Renal cortical epithelial cell (primary cell): Measurements from ENCODE around the gene KCNJ1. TPM values are rescaled to one million over a fixed set of nuclear protein-coding genes. Genes with fewer than 3 reads are reported as not detected.

ENCODE experiments used
- DNase-seq: peaks from one replicate; pipeline ENCODE4 v3.0.0-alpha.2; 2011; ENCODE audit warnings: low read depth
- total RNA-seq: library from RNA; depleted of rRNA; stranded (reverse); fragments of >200 nt; gene quantifications from 2 replicates; pipeline ENCODE4 v1.2.3, GENCODE V29; 2014

The KCNJ1 gene
- total RNA-seq, 1 donor from 2014 or later: 33.8 TPM

DNA sequence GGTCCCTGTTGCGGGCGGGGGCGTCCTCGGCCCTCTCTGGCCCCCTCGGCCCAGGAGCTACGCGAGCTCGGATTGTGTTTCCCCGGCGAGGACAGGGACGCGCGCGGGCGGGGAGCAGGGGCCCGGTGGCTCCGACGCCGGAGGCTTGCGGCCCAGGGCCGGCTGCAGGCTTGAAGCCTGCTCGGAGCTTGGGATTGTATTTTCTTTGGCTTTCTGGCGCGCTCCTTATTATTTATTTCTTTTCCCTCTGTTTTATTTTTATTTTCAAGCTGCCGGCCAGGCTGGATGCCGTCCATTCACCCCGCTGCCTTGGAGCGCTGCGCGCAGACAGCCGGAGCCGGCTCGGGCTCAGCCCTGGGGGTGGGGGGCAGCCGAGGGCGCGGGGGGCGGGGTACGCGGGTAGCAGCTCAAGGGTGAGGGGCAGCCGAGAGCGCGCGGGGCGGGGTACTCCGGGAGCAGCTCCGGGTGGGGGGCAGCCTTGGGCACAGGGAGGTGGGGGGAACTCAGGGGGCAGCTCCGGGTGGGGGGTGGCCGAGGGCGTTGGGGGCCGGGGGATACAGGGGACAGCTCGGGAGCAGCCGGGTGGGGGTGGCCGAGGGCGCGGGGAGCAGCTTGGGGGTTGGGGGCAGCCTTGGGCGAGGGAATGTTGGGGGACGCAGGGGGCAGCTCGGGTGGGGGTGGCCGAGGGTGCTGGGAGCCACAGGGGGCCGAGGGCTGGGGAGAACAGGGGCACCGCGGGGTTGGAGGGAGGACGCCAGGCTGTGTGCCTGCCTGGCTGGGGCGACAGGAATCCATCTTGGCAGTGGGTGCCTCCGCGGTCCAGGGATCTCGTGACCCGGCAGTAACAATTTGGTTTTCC, 42.7 kb downstream of the KCNJ1 start:
- DNase-seq: no peak

DNA sequence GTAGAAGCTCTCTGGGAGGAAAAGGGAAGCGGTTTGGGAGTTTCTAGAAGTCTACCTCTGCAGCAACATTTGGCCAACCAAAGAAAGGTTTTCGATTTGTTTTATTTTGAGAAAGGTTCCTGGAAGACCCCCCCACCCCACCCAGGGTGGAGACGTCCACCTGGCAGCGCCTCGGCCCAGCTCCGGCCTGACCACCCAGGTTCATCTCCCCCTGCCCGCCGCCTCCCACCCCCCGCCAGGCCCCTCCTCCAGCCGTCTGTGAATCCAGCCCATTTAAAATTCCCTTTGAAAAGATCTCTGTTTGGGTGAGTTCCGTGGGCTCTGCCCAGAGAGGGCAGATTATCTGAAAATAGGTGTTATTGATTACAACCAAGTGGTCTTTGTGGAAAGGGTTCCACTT, 43.3 kb downstream of the KCNJ1 start:
- no peak for DNase-seq

DNA sequence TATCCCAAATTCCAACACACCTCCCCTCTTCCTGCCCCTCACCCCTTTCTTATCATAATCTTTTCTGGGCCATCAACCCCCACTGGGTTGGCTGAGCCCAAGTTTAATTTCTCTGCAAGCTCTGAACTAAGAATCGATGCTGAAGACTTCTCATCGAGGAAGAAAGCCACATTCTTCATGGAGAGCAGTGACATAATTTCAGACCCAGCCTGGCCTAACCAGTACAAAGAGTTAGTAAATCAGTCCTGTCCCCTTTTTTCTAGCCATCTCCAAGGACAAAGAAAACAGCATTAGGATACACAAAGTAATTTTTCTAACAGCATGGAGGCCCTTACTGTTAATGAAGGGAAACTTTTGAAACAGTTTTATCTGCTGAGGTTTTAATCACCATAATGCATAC, 45.0 kb downstream of the KCNJ1 start:
- no peak for DNase-seq

GRCh38 chr11:128821556-128821955, 45.5 kb downstream of the KCNJ1 start:
- no peak for DNase-seq

- DNase-seq: no peak
Observed at GRCh38 chr11:128819198-128819597, 47.9 kb downstream of the KCNJ1 start.

- peak; percentile 33 for DNase-seq
Observed at GRCh38 chr11:128814856-128815705, 52.0 kb downstream of the KCNJ1 start.

- no peak for DNase-seq
Observed at GRCh38 chr11:128813729-128814128, 53.4 kb downstream of the KCNJ1 start.

GRCh38 chr11:128810784-128811514, 56.1 kb downstream of the KCNJ1 start:
- DNase-seq: no peak

- no peak for DNase-seq
Observed at GRCh38 chr11:128809128-128809527, 58.0 kb downstream of the KCNJ1 start.

DNA sequence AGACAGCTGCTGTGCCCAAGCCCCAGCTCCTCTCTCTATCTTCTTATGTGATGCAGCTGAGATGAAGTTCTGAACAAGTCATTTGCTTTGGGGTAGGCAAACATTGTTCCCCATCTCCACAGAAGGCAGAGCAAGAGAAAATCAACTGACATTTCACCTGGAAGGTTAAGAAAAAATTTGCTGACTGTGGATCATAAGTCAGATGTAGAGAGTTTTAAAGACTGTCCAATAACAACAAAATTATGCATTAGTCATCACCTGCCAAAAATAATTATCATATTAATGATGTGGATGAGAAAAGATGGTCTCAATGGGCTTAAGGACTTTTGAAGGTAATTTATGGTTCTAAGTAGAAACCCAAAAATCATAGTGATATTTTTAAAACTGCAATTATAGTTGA, 59.2 kb downstream of the KCNJ1 start:
- DNase-seq: no peak

- DNase-seq: no peak
Observed at GRCh38 chr11:128806506-128807261, 60.4 kb downstream of the KCNJ1 start.

DNA sequence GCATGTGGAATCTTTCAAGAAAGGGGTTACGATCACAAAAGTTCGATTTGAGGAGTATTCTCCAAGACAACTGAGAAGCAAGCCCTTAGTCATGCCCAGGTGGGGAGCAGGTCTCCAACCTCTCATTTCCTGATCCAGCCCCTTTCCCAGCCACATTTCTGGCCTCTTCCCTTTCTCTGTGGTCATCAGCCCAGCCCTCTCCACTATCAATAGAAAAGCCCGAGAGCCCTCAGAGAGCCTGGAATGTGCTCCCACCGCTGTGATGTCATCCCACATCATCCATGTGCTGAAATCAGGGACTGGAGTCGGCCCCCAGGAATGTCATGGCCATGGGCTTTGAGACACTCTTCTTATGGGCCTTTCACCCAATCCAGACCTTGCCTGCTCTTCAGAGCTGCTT, 62.6 kb downstream of the KCNJ1 start:
- DNase-seq: no peak

GRCh38 chr11:128803449-128804245, 63.4 kb downstream of the KCNJ1 start:
- DNase-seq: no peak

DNA sequence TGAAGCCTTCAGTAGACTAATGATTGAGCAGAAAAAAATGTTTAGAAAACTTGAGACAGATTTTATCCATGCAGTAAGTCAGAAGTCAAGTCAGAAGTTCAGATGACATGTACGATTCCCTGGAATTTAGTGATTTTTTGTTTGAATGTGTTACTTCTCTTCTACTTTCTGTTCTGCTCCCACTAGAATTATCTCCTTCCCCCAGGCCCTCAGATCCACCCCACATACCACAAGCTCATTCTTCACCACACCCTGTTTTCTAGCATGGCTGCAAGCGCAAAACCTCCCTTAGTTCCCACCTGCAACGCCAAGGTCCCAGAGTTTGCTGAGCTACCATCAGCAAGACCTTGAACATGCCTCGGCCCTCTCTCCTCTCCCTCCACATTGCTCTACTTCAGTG, 64.1 kb downstream of the KCNJ1 start:
- no peak for DNase-seq

DNA sequence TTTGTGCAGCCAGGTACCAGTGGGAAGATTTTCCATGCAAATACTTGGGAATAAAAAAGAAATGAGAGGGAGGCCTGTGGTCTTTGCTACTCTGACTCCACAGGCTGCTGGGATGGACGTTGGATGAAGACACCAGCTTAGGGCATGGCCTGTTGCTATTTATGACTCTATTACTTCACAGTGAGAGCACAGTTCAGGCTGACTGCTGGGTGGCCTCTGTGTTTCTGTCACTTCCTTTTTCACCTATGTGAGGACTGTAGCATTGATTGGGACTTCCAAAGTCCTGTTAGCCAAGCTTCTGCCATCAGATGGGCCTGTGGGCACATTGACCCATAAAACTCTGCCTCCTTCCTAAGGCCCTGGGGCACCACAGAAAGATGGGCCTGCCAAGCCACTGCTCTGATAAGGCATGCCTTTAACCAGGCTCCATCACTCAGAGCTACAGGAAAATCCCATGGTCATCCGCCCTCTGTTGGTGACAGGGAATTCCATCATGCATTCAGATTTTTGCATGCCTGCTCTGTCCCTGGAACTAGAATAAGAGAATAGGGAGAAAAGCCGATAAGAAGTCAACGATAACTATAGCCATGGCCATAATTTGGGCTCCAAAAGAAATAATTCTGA, 64.6 kb downstream of the KCNJ1 start:
- DNase-seq: peak; percentile 11

- DNase-seq: no peak
Observed at GRCh38 chr11:128800871-128801417, 66.2 kb downstream of the KCNJ1 start.

GRCh38 chr11:128796270-128796669, 70.8 kb downstream of the KCNJ1 start:
- DNase-seq: no peak

DNA sequence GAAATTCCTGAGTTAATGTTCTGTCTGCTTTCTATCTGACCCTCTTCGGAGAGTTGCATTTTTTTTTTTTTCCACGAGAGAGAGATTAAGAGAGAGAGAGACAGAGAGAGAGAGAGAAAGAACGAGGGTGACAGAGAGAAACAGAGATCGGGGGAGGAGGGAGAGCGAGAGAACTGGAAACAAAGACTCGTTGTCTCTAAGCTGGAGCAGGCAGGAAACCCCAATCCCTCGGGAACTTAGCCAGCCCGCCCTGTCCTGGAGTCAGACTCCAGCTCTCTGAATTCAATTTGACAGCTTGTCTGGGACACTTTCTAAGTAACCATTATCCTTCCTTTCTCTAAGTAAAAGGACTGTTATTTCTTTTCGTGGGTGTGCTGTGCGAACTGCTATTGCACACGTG, 76.9 kb downstream of the KCNJ1 start:
- DNase-seq: no peak

DNA sequence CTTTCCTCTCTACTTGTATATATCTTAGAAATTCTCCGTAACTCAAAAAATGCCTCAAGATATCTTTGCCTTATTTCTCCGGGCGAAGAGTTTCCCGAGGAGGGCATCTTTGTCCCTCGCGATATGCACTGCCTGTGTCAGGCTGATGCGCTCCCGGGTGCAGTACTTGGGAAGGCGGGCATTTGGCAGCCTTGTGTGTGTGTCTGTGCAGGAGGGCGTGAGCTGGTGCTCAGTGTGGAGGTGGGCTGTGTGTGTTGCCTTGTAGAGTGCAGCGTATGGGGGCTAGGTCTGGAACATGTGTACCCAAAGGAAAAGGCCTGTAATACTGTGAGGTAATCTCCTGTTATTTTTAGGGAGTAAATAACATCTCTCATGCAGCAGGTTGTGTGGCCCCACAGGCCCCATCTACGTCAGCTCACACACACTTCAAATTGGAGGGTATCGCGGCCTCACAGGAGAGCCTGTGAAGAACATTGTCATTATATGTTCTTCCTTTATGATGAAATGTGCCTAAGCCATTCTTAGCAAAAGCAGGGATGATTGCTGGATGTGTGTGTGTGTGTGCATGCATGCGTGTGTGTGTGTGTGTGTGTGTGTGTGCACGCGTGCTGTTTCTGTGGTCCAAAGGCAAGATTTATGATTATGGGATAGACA, 77.5 kb downstream of the KCNJ1 start:
- no peak for DNase-seq
